NCI-H748 treated with DMSO at 0.1 percent for 48 hours (cell line): ENCODE measurements around the gene CRB3.
"Not testable (repeated sequence)": the region's sequence is repeated elsewhere in the genome, so short reads cannot be mapped to it uniquely, and the experiment has no call there.

Source experiments
- DNase-seq: peaks from one replicate; lab custom pipeline; 2025; lab: John Stamatoyannopoulos, UW

CRB3 gene, protein sequence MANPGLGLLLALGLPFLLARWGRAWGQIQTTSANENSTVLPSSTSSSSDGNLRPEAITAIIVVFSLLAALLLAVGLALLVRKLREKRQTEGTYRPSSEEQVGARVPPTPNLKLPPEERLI

DNA sequence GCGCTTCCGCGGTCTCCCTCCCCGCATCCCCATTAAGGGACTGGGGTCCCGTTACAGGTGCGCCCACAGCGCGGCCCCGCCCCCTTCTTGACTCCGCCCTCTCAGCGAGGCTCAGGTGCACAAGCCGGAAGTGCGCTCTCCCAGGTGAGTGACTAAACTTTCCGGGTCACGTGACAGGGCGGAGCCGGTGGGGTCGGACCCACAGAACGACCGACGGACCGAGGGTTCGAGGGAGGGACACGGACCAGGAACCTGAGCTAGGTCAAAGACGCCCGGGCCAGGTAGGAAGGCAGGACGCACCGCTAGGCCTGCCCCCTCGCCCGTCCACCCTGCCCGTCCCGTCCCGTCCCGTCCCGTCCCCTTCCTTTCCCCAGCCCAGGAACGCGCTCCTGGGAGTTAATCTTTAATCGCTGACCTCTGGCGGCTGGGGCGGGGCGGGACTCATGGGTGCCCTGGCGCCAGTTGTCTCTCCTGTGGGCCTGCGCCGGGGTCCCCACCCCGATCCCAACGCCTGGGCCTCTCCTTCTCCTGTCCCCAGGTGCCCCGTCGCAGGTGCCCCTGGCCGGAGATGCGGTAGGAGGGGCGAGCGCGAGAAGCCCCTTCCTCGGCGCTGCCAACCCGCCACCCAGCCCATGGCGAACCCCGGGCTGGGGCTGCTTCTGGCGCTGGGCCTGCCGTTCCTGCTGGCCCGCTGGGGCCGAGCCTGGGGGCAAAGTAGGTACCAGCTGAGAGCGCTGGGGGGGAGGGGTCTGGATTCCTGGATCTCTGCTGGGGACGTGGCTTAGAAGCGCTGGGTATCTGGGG lies at the start of gene CRB3:
Gene CRB3 (plus strand): TSS at position 202 of the 804 bp plus-strand sequence. CDS start 431 bp downstream, at position 633.
- no peak for DNase-seq

DNA sequence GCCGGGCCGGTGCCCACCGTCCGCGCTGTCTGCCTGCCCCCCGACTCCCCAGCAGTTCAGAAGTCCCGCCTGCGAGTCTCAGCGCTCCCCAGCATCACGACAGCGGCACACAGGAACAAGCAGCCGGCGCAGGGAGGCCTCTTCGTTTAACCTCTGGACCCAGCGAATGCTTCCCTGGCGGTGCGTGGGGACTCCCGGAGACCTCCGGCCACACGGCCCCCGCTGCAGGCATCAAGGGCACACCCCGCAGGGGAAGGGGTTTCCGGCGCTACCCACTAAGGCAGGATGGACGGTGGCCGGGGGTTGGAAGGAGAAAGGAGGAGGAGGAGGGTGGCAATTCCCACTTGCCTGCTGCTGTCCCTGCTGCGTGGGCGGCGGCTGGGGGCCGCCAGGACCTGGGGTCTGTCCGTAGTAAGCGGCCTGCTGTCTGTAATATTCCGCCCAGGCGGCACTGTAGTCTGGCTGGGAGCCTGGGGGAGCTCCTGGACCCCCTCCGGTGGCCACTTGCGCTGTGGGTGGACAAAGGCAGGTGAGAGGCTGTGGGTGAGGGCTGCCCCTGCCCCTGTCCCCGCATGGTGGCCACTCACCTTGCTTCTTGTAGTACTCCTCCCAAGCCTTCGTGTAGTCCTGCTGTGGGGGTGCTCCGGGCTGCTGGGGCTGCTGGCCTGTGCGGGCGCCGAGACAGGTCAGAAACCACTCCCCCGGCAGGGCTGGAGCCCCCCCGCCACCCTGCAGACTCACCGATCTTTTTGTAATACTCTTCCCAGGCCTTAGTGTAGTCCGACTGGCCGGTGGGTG lies 49.1 kb upstream of the CRB3 start:
- no peak for DNase-seq

DNA sequence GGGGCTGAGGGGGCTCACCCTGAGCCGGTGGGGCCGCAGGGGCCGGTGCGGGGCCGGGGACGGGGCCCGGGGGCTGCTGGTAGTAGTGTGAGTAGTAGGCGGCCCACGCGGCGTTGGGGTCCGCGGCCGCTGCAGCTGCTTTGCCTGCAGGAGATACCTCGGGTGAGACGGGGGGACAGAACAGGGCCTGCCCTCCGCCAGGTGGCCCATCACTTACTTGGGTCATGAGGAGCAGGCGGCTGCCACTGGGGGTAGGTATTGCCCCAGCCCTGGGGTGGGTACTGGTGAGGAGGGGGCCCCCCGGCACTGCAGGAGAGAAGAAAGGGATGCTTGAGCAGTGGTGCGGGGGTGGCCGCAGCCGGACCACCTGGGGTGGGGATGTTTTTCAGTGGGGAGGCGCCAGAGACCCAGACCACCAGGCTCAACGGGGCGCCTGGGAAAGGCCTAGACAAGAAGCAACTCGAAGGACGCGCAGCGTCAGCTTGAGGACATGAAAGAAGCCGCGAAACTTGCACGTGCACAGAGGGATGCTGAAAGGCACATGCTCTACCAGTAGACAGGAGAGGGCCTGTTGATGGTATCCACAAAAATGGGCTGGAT lies 48.4 kb upstream of the CRB3 start:
- no peak for DNase-seq

DNA sequence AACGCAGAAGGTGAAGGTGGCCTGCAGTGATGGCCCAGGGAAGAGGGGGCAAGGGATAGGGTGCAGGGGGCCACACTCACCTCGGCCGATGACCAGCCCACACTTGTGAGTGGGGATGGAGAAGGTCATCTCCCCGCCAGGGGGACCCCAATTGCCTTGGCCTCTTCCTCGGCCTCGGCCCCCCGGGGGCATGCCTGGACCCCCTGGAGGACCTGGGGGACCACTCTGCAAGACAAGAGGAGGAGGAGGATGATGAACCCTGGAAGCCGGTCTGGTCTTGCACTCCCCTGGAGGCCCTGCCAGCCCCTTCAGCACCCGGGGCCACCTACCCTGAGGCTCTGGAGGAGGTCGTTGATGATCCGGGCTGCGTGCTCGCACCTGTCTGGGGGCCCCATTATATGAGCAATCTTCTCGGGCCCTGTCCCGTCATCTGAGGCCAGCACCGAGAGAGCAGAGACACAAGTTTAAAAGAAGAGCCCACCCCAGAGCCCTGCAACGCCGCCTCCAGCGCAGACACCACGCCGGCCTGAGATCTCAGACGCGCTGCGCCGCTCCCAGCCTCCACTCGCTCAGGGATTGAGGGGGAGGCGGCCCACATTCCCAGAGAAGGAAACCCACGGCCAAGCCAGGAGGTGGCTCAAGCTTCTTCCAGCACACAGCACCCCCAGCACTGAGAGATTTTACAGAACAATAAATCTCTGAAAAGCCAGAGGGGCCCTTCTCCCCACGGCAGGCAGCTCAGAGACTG lies 47.2 kb upstream of the CRB3 start:
- DNase-seq: no peak

DNA sequence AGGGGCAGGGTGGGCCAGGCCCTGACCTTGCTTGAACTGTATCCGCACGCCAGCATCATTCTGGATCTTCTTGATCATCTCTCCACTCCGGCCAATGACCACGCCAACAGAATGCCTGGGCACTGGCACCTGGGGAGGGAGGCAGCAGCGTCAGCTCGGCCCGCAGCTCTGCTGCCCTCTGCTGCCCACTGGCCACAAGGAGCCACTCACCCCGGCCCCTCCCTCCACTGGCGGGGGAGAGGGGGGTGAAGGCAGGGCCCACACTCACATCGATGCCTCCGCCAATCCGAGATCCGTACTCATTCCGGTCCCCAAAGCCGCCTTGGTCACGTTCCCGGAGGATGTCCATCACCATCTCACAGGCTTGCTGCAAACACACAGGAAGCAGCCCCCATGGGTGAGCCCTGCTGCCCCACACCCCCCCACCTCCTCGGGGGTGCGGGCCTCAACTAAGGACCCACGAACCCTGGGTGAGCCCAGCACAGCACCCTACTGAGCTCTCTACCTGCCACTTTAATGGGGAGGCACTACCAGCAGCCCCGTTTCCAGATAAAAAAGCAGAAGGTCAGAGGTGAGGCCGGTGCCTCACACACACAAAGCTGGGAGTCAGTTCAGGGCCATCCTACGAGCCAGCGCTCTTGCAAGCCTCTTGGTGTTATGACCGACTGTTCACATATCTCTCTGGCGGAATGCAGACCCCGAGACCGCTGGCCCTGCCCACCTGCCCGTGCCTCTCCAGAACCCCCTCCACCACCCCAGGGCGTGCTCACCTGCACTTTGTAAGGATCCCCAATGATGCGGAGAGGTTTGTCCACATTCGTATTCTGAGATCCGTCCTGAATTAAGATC lies 46.1 kb upstream of the CRB3 start:
- DNase-seq: no peak

DNA sequence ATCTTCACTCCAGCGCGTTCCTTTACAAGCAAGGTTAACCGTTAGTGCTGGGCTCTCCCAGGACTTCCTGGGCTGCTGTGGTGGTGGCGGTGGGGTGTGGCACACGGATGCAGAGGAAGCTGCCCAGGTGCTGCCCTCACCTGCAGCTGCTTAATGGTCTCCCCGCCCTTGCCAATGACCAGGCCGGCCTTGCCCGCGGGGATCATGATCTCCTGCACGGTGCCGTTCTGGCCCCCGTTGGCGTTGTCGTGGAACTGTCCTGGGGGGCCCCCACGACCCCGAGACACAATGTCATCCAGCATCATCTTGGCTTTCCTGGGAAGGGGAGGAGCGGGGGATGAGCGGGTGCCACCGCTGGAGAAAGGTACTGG lies 45.5 kb upstream of the CRB3 start:
- DNase-seq: no peak

DNA sequence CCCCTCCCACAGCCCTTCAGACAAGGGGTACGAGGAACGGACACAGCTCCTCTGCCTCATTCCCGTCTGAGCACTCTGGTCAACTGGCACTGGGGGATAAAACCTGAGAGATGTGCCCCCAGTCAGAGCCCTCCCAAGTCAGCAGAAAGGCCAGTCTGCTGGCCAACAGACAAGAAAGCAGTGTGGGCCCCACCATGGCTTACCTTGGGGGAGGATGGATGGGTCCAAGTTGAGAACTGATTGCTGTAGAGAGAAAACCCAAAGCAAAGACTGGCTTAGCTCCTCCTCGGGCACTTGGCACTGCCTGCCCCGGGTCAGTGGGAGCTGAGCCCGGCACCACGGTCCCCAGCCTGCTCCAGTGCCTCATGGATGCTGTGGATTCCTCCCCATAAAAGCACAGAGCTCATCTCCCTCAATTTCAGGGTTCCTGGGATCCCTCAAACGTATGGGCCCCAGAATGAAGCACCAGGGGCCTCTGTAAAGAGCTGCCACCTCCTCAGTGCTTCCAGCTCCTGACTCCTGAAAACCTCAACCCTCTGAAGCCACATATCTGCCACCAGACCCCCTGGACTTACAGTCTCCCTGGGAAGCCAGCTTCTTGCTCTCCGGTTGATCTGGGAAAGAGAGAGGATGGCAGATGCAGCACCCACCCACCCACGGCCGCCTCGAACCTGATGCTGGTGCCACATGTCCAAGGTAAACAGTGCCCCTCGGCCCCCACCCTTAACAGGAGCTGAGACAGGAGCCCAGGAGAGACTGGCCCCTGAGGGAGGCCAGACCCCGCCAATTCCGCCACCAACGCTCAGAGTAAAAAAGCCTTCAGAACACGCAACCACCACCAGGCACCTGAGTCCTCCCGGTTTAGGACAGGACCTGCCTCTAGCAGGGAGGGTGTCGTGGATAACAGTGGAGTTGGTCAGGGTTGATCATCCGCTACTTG lies 42.7 kb upstream of the CRB3 start:
- DNase-seq: no peak

DNA sequence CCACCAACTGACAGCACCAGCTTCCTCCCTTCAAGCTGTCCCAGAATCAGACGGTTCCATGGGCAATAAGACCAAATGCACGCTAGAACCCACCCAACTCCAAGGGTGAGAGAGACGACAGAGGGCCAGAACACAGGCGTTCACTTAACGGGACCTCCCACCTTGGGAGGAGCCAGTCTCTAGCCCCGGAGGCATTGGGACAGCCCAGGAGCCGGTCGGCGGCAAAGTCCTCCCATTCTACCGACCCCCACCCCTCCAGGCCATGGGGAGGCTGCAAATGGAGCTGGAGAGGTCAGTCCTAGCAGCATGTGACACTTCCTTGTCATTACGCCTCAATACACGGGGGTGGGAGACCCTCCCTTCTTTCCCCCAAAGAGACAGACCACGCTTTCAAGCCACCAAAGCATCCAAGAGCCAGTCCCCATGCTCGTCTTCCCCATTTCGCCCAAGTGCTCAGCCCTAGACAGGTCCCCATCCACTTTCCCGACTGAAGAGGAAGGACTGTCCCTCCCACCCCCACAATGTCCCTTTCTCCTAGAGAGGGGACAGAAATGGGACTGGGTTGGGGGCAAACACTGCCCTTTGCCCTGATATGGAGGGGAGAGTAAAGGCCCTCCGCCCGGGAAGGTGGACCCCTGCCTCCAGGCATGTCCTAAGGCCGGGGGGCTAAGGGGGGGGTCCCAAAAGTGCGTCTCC lies 40.4 kb upstream of the CRB3 start:
- DNase-seq: no peak

DNA sequence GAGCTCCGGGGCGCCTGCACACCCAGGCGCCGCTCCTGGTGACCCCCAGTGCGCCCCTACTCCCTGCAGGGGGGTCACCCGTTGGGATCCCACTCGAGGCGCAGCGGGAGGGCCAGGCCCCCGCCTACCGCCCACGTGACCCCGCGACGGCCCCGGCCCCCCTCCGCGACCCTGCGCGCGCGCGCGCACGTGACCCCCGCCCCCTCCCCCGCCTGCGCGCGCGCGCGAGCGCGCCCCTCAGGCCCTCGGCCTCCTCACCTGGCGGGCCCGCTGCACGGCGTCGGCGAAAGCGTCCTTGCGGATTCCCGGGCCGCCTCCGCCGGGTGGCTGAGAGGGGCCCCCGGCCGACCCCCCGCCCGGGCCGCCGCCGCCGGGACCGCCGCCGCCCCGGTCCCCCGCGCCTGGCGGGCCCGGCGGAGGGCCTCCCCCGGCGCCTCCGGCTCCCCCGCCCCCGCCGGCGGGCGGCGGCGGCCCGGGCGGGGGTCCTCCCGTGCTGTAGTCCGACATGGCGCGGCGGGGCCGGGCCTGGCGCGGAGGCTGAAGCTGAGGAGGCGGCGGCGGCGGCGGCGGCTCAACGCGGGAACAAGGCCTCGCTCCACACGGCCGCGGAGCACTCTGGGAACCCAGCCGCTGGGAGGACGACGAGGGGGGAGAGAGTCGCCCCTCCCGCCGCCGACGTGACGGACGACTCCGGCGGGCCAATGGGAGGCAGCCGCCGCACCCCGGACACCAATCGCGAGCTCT lies 39.7 kb upstream of the CRB3 start, which contains the start of gene KHSRP:
Gene KHSRP (minus strand): TSS at position 617 of the 744 bp plus-strand sequence. CDS start 110 bp downstream, at position 507.
- no peak for DNase-seq

DNA sequence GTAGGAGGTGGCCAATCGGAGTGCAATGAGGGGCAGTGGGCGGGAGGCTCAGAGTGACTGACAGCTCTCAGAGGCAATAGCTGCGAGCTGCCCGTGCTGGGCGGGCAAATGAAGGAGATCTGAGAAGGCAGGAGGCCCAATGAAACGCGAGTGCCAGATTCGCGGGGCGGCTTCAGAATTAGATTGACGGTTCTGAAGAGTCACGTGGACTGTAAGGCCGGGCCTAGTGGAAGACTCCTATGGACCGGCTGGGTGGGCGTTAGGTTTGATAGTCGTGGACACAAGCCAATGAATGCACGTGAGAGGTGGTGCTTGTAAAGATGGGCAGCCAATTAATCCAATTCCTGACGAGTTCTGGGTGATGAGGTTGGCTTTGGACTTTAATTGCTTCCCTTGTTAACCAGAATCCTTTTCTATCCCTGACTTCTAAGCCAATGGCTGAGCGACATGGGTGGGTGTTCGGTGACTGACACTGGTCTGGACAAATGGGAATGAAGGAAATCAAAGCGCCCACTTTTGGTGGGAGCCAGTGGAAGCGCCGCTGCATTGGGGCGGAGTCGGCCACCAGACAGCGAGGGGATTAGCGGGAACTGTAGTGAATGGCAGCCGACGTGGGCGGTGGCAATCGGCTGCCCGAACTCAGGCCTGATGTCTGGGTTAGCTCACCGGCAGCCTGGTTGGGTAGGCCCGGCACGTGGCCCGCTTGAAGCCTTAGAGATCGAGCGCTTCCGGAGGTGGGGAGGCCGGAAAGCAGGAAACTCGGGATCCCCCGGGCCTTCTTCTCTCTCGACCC lies 38.9 kb upstream of the CRB3 start:
- peak; percentile 99 for DNase-seq

DNA sequence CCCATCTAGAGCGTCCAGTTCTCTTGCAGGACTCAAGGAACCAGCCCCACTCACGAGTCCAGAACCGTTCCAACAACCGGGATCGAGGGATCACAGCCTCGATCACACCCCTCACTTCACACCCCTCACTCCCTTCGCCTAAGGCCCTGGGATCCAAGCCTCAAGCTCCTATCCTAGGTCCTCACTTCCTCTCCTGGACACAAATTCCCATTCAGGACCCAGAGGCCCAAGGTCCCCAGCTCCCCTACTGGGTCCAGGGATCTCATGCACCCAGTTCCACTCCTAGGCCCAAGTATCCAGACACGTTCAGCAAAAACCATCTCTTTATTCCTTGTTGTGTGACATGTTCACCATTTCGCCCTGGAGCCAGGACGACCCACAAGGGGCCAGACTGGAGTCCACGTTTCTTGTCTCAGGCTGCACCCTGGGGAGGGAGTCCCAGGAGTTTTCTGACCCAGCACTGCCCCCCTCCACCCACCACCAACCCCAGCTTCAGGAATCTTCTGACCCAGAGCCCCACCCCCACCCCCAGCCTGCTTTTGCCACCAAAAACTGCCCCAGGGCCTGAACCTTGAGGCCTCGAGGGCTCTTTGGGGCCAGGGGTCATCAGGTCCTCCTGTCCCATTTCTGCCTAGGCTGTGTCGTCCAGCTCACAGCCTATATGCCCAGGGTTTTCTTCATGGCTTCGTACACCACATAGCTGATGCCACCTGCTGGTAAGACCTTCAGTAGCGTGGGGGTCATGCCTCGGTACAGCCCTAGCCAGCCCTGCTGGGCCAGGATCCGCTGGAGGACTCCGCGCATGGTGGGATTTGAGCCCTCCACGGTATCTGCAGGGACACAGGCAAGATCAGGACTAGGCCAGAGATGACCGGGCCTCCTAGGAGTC lies 38.1 kb upstream of the CRB3 start:
- no peak for DNase-seq

DNA sequence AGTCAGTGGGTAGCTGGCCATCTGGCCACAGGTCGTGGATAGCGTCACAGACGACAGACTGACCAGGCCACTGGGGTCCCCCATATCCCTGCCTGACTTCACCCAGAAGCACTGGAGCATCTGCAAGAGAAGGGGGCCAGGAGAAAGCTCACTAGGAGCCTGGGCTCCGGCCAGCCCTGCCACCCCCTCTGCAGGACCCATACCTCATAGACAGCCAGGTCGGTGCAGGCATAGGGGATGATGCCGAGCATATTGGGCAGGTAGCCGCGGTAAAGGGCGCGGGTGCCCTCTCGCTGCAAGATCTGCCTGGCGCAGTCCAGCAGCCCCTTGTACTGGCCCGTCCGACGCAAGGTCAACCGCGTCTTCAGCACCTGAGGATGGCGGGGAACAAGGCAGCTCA lies 36.9 kb upstream of the CRB3 start:
- DNase-seq: no peak

DNA sequence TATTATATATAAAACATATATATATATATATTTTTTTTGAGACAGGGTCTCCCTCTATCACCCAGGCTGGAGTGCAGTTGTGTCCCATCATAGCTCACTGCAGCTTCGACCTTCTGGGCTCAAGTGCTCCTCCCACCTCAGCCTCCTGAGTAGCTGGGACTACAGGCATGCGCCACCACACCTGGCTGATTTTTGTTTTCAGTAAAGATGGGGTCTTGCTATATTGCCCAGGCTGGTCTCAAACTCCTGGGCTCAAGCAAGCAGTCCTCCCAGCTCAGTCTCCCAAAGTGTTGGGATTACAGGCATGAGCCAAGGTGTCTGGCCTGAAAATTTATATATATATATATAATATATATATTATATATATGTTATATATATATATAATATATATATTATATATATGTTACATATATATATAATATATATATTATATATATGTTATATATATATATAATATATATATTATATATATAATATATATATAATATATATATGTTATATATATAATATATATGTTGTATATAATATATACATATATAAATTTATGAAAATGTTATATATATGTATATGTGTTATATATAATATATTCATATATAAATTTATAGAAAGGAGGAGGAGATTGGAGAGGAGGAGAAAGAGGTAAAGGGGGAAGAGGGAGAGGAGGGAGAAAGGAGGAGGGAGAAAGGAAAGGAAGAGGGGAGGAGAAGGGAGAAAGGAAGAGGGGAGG lies 35.2 kb upstream of the CRB3 start:
- not testable (repeated sequence) for DNase-seq

DNA sequence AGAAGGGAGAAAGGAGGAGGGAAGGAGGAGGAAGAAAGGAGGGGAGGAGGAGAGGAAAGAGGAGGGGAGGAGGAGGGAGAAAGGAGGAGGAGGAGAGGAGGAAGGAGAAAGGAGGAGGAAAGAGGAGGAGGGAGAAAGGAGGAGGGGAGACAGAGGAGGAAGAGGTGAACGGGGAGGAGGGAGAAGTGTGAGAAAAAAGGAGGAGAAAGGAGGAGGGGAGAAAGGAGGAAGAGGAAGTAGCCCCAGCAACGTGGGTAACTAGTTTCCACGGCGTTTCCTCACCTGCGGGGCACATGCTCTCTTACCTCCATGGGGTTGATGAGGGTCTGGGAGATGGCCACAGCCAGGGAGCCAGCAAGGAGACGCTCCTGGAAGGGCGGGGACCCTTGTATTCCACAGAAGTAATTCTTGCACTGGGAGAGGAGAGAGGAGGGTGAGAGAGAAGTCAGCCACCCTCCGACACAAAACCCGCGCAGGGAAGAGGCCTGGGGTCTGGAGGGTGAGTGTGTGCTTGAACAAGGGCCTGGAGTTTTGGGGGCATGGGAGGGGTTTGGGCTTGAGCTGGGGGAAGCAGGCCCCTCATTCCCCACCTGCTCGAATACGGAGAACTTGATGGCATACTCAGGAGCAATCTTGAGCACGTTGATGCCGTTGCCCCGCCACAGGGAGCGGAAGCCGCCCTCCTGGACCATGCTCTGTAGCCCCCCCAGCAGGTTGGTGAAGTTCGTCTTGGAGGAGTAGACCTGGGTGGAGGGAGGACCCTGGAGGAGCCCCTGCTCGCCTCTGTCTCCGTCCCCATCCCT lies 34.5 kb upstream of the CRB3 start:
- no peak for DNase-seq

DNA sequence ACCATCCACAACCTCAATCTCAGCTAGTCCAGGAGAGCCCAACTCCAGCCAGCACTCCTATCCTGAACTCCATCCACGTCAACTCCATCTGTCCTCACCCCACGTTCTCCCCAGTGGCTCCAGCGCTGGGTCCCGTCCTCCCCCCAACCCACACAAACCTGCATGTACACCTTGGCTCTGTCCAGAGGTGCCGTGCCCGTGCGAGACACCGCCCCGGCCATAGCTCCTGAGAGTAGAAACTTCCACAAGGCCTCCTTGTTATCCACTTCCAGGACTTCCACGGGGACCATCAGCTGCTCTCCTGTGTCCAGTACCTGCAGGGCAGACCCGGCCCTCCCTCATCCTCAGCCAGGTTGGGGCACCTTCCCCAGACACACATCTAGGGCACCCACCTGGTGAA lies 32.2 kb upstream of the CRB3 start:
- DNase-seq: no peak
